ENCODE data around the gene TSPAN3.

DNA sequence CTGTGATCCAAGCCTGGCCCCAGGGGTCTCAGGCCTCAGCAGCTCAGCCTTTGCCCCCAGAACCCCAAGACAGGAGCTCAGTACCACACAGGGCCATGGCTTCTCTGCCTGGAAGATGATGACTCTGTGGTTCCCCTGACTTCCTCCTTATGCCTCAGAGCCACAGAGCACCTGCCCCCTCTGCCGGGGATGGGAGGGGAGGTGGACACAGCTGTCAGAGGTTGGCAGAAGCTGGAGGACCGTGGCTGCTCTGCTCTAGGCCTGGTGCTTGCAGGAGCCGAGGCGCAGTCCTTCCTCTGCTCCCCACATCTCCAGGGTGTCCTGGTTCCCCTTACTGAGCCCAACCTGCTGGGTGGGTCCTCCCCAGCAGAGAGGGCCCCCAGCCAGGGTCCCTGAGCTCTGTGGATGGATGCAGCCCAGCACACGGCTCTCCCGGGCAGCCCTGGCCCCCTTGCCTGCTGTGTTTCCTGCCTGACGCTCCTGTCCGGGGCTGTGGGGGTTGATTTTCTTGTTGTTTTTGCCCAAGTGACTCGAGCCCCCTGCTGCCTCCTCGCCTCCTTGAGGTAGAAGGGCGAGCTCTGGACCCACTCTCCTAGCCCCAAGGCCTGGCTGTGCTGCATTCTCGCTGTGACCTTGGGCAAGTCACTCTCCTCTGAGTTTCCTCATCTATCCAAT lies 39.4 kb downstream of the TSPAN3 start:
- TF ChIP-seq, protein P1, sequence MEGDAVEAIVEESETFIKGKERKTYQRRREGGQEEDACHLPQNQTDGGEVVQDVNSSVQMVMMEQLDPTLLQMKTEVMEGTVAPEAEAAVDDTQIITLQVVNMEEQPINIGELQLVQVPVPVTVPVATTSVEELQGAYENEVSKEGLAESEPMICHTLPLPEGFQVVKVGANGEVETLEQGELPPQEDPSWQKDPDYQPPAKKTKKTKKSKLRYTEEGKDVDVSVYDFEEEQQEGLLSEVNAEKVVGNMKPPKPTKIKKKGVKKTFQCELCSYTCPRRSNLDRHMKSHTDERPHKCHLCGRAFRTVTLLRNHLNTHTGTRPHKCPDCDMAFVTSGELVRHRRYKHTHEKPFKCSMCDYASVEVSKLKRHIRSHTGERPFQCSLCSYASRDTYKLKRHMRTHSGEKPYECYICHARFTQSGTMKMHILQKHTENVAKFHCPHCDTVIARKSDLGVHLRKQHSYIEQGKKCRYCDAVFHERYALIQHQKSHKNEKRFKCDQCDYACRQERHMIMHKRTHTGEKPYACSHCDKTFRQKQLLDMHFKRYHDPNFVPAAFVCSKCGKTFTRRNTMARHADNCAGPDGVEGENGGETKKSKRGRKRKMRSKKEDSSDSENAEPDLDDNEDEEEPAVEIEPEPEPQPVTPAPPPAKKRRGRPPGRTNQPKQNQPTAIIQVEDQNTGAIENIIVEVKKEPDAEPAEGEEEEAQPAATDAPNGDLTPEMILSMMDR (IDR thresholded peaks at IDR 0.05) = no peak
- no peak for TF ChIP-seq POLR2A (IDR thresholded peaks at IDR 0.05)
